Adrenal gland (tissue), 5 donors: ENCODE data around the gene ITGB6.

Experiments used
- POLR2A ChIP-seq, 2 donors: fragments of 450-650 bp; IDR thresholded peaks; one replicate each; pipeline ENCODE4 v1.6.1; 2017; ENCODE audit warnings: antibody characterized with exemption in 2 of 2, mild to moderate bottlenecking in 2 of 2, moderate library complexity in 1 of 2
- TF ChIP-seq, protein P1 (sequence below), 6 experiments: fragments of 450-650 bp in 4 of 6; fragments of 200-600 bp in 2 of 6; sonication (generic) in 1 of 6; IDR thresholded peaks; 1 replicate in 5 of 6; 2 replicates in 1 of 6; pipeline versions ENCODE4 v1.5.1 to v1.8.0; 2016 to 2021; ENCODE audit warnings: antibody characterized with exemption in 6 of 6, mild to moderate bottlenecking in 2 of 6, moderate library complexity in 1 of 6
- donor health status: DM: no; HTN: no; CAD: no.

GRCh38 chr2:160060297-160060696 is 139.8 kb downstream of the ITGB6 start:
- TF ChIP-seq, protein P1, sequence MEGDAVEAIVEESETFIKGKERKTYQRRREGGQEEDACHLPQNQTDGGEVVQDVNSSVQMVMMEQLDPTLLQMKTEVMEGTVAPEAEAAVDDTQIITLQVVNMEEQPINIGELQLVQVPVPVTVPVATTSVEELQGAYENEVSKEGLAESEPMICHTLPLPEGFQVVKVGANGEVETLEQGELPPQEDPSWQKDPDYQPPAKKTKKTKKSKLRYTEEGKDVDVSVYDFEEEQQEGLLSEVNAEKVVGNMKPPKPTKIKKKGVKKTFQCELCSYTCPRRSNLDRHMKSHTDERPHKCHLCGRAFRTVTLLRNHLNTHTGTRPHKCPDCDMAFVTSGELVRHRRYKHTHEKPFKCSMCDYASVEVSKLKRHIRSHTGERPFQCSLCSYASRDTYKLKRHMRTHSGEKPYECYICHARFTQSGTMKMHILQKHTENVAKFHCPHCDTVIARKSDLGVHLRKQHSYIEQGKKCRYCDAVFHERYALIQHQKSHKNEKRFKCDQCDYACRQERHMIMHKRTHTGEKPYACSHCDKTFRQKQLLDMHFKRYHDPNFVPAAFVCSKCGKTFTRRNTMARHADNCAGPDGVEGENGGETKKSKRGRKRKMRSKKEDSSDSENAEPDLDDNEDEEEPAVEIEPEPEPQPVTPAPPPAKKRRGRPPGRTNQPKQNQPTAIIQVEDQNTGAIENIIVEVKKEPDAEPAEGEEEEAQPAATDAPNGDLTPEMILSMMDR (IDR thresholded peaks at IDR 0.05), result no peak
- TF ChIP-seq POLR2A (IDR thresholded peaks at IDR 0.05), result no peak
